ENCODE measurements around the gene NATD1.

Gene NATD1

GRCh38 chr17:21248500-21248899, 4.7 kb downstream of the NATD1 start:
- TF ChIP-seq EZH2 (IDR thresholded peaks at IDR 0.05; ENCODE audit: borderline replicate concordance, low read depth, low read length, severe bottlenecking): no peak
- TF ChIP-seq CTCF (IDR thresholded peaks at IDR 0.05; ENCODE audit: borderline replicate concordance, extremely low read depth, low read length, poor library complexity, severe bottlenecking): no peak
- Histone ChIP-seq H3K27ac (ENCODE audit: low read length) (no peak overlapping the region), H2AFZ (ENCODE audit: low read depth, low read length) (no peak overlapping the region), H4K20me1 (ENCODE audit: insufficient read depth, low read length) (peaks cover 16% of the 10 kb centered on the region; the same call in 1 of the 2 replicates), H3K9me3 (ENCODE audit: insufficient read depth, low read length, severe bottlenecking) (no peaks in the 10 kb centered on the region), H3K4me3 (ENCODE audit: low read depth in 1 of 2, low read length in 2 of 2) (no peak overlapping the region), H3K4me2 (ENCODE audit: insufficient read depth, low read length) (no peak overlapping the region), H3K36me3 (ENCODE audit: insufficient read depth, low read length) (no peaks in the 10 kb centered on the region), H3K27me3 (ENCODE audit: insufficient read depth, low read length, poor library complexity) (peaks cover 23% of the 10 kb centered on the region), H3K9ac (ENCODE audit: low read depth, low read length) (no peak overlapping the region), H3K4me1 (ENCODE audit: insufficient read depth, low read length) (peaks cover 8% of the 10 kb centered on the region), H3K79me2 (ENCODE audit: insufficient read depth, low read length) (no peaks in the 10 kb centered on the region)
- ATAC-seq (ENCODE audit: insufficient read depth, low read depth): no peak
- no peak for DNase-seq

GRCh38 chr17:21247552-21248258, 5.5 kb downstream of the NATD1 start:
- no peak for ATAC-seq (ENCODE audit: insufficient read depth, low read depth)
- no peak overlapping the region for H2AFZ ChIP-seq (ENCODE audit: low read depth, low read length)
- no peak overlapping the region for H3K27ac ChIP-seq (ENCODE audit: low read length)
- no peak overlapping the region for H3K4me2 ChIP-seq (ENCODE audit: insufficient read depth, low read length)
- no peak overlapping the region for H3K9ac ChIP-seq (ENCODE audit: low read depth, low read length)
- peaks cover 5% of the 10 kb centered on the region for H3K4me1 ChIP-seq (ENCODE audit: insufficient read depth, low read length)
- no peaks in the 10 kb centered on the region for H3K79me2 ChIP-seq (ENCODE audit: insufficient read depth, low read length)
- no peaks in the 10 kb centered on the region for H3K36me3 ChIP-seq (ENCODE audit: insufficient read depth, low read length)
- H3K27me3 ChIP-seq (ENCODE audit: insufficient read depth, low read length, poor library complexity): peaks cover 18% of the 10 kb centered on the region
- no peaks in the 10 kb centered on the region for H3K9me3 ChIP-seq (ENCODE audit: insufficient read depth, low read length, severe bottlenecking)
- no peak overlapping the region for H3K4me3 ChIP-seq (ENCODE audit: low read depth in 1 of 2, low read length in 2 of 2)
- peaks cover 16% of the 10 kb centered on the region for H4K20me1 ChIP-seq (ENCODE audit: insufficient read depth, low read length)
- TF ChIP-seq CTCF (IDR thresholded peaks at IDR 0.05; ENCODE audit: borderline replicate concordance, extremely low read depth, low read length, poor library complexity, severe bottlenecking) (no peak), EZH2 (IDR thresholded peaks at IDR 0.05; ENCODE audit: borderline replicate concordance, low read depth, low read length, severe bottlenecking) (no peak)
- no peak for DNase-seq

GRCh38 chr17:21246698-21247097, 6.5 kb downstream of the NATD1 start:
- Histone ChIP-seq H2AFZ (ENCODE audit: low read depth, low read length) (no peak overlapping the region), H3K79me2 (ENCODE audit: insufficient read depth, low read length) (no peaks in the 10 kb centered on the region), H3K9ac (ENCODE audit: low read depth, low read length) (no peak overlapping the region), H4K20me1 (ENCODE audit: insufficient read depth, low read length) (peaks cover 16% of the 10 kb centered on the region), H3K27me3 (ENCODE audit: insufficient read depth, low read length, poor library complexity) (peaks cover 12% of the 10 kb centered on the region), H3K27ac (ENCODE audit: low read length) (no peak overlapping the region), H3K4me2 (ENCODE audit: insufficient read depth, low read length) (no peak overlapping the region), H3K4me1 (ENCODE audit: insufficient read depth, low read length) (no peaks in the 10 kb centered on the region), H3K9me3 (ENCODE audit: insufficient read depth, low read length, severe bottlenecking) (no peaks in the 10 kb centered on the region), H3K36me3 (ENCODE audit: insufficient read depth, low read length) (no peaks in the 10 kb centered on the region), H3K4me3 (ENCODE audit: low read depth in 1 of 2, low read length in 2 of 2) (no peak overlapping the region)
- DNase-seq: no peak
- ATAC-seq (ENCODE audit: insufficient read depth, low read depth): no peak
- TF ChIP-seq CTCF (IDR thresholded peaks at IDR 0.05; ENCODE audit: borderline replicate concordance, extremely low read depth, low read length, poor library complexity, severe bottlenecking) (no peak), EZH2 (IDR thresholded peaks at IDR 0.05; ENCODE audit: borderline replicate concordance, low read depth, low read length, severe bottlenecking) (no peak)
